Measurements from ENCODE around the gene CCDC106.

CCDC106 gene

DNA sequence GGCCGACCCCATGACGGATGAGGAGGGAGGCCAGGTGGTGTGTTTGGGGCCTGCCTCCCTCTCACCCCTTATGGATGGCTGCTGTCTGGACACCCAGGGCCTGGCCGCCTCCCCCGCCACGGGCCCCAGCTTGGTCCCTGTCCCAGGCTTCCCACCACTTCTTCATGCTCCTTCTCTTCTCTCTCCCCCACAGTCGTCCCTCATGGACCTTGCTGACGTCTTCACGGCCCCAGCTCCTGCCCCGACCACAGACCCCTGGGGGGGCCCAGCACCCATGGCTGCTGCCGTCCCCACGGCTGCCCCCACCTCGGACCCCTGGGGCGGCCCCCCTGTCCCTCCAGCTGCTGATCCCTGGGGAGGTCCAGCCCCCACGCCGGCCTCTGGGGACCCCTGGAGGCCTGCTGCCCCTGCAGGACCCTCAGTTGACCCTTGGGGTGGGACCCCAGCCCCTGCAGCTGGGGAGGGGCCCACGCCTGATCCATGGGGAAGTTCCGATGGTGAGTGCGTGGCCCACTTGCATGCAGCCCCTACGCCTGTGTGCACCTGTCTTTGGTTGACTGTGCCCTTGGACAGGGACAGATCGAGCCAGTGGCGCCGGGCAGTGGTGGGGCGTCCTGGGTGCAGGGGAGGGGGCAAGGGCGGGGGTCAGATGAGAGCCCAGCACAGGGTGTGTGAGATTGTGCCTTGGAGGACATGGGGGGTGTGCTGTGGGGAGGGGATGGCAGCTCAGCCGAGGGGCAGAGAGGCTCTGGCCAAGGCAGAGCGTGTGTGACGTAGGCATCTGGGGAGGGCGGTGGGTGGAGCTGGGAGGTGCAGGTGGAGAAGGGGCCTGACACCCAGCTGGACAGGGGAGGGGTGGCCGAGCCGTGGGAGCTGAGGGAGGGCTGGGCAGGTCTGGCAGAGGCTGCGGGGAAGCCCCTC, 43.8 kb downstream of the CCDC106 start:
- Mint-ChIP-seq H3K4me1 (peaks cover 17% of the 10 kb centered on the region), H3K9me3 (no peaks in the 10 kb centered on the region), H3K27ac (no peak overlapping the region), H3K4me3 (no peak overlapping the region), H3K36me3 (ENCODE audit: low read depth) (peaks cover 10% of the 10 kb centered on the region), H3K27me3 (ENCODE audit: low read depth, poor library complexity) (no peaks in the 10 kb centered on the region)
- DNase-seq: no peak
- no peak for TF ChIP-seq CTCF (IDR thresholded peaks at IDR 0.05)

DNA sequence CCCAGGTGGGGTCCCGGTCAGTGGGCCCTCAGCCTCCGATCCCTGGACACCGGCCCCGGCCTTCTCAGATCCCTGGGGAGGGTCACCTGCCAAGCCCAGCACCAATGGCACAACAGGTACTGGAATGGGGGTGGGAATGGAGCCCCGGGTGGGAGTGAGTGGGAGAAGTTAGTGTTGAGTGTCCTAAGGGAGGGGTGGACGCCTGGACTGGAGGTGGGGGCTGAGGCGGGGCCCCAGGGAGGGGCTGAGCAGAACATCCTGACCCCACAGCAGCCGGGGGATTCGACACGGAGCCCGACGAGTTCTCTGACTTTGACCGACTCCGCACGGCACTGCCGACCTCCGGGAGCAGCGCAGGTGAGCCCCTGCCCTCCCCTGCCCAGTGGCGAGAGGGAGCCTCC, 44.7 kb downstream of the CCDC106 start:
- DNase-seq: no peak
- no peak overlapping the region for H3K27ac Mint-ChIP-seq
- H3K4me1 Mint-ChIP-seq: peaks cover 17% of the 10 kb centered on the region
- H3K4me3 Mint-ChIP-seq: no peak overlapping the region
- H3K9me3 Mint-ChIP-seq: no peaks in the 10 kb centered on the region
- no peaks in the 10 kb centered on the region for H3K27me3 Mint-ChIP-seq (ENCODE audit: low read depth, poor library complexity)
- peaks cover 16% of the 10 kb centered on the region for H3K36me3 Mint-ChIP-seq (ENCODE audit: low read depth)
- TF ChIP-seq CTCF (IDR thresholded peaks at IDR 0.05): no peak

- no peak for TF ChIP-seq CTCF (IDR thresholded peaks at IDR 0.05)
- H3K9me3 Mint-ChIP-seq: no peaks in the 10 kb centered on the region
- no peak for DNase-seq
- no peaks in the 10 kb centered on the region for H3K27me3 Mint-ChIP-seq (ENCODE audit: low read depth, poor library complexity)
- H3K36me3 Mint-ChIP-seq (ENCODE audit: low read depth): peaks cover 20% of the 10 kb centered on the region
- no peak overlapping the region for H3K4me3 Mint-ChIP-seq
- no peak overlapping the region for H3K27ac Mint-ChIP-seq
- H3K4me1 Mint-ChIP-seq: peaks cover 17% of the 10 kb centered on the region
Measured at GRCh38 chr19:55693336-55693974, 45.4 kb downstream of the CCDC106 start.

GRCh38 chr19:55694241-55694655, 46.2 kb downstream of the CCDC106 start:
- no peak overlapping the region for H3K27ac Mint-ChIP-seq
- TF ChIP-seq CTCF (IDR thresholded peaks at IDR 0.05): no peak
- H3K9me3 Mint-ChIP-seq: no peaks in the 10 kb centered on the region
- peaks cover 11% of the 10 kb centered on the region for H3K4me1 Mint-ChIP-seq
- DNase-seq: no peak
- no peak overlapping the region for H3K4me3 Mint-ChIP-seq
- H3K27me3 Mint-ChIP-seq (ENCODE audit: low read depth, poor library complexity): no peaks in the 10 kb centered on the region
- H3K36me3 Mint-ChIP-seq (ENCODE audit: low read depth): peaks cover 27% of the 10 kb centered on the region

- Mint-ChIP-seq H3K9me3 (no peaks in the 10 kb centered on the region), H3K4me1 (peaks cover 6% of the 10 kb centered on the region), H3K36me3 (ENCODE audit: low read depth) (peaks cover 33% of the 10 kb centered on the region), H3K4me3 (no peak overlapping the region), H3K27ac (no peak overlapping the region), H3K27me3 (ENCODE audit: low read depth, poor library complexity) (no peaks in the 10 kb centered on the region)
- no peak for DNase-seq
- TF ChIP-seq CTCF (IDR thresholded peaks at IDR 0.05): no peak
Measured at GRCh38 chr19:55694656-55695491, 46.9 kb downstream of the CCDC106 start.
